Activated effector memory CD4-positive, alpha-beta T cell treated with anti-CD3 and anti-CD28 coated beads, Interleukin-2, amount 50 U/mL, for 16 hours (primary cell): ENCODE measurements around the gene TLR9.

ENCODE experiments used
- DNase-seq: peaks from one replicate; pipeline ENCODE4 v3.0.0-alpha.2; 2020

Gene TLR9

DNA sequence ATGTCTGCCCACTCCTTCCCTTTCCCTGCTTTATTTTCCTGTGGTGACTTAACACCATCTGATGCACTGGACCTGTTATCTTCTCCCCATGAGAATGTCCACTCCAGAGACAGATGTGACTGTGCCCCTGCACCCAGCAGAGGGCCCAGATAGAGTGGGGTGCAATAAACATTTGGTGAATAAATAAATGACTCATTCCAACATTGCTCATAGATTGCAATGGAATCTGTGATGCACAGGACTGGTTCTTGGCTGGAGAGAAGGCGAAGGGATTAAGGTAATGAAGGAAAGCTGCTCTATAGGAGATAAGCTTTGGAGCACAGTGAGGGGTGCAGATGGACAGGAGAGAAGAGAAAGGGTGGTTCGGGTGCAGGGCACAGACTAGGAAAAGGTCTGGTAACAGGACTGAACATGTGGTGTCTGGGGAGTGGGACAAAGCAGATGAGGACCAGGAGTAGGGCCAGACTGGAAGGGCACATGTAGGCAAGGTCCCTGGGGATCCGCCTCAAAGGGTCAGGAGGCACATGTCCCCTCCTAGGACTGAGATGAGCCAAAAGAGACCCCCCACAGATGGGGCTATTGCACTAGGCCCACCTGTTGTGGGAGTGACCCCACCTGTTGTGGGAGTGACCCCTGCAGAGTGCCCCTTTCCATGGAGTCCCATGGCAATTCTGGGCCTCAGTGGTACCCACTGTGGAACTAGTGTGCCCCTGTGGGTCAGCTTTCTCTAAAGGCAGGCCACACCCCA is 53.8 kb downstream of the TLR9 start:
- no peak for DNase-seq
